Measurements from ENCODE around the gene SHB.

SHB gene

GRCh38 chr9:37987467-37987981, 81.5 kb downstream of the SHB start:
- Mint-ChIP-seq H3K9me3 (no peaks in the 10 kb centered on the region), H3K27me3 (no peaks in the 10 kb centered on the region), H3K27ac (no peak overlapping the region), H3K4me3 (no peak overlapping the region), H3K4me1 (peaks cover 12% of the 10 kb centered on the region)
- ATAC-seq: no peak
- no peak for DNase-seq

- DNase-seq (no peak), ATAC-seq (peak; percentile 35)
- H3K9me3 Mint-ChIP-seq: no peaks in the 10 kb centered on the region
- no peaks in the 10 kb centered on the region for H3K27me3 Mint-ChIP-seq
- H3K4me3 Mint-ChIP-seq: no peak overlapping the region
- H3K27ac Mint-ChIP-seq: no peak overlapping the region
- H3K4me1 Mint-ChIP-seq: peaks cover 12% of the 10 kb centered on the region
Measured at GRCh38 chr9:37986771-37987258, 82.2 kb downstream of the SHB start.

GRCh38 chr9:37986001-37986400, 83.0 kb downstream of the SHB start:
- H3K4me3 Mint-ChIP-seq: no peak overlapping the region
- H3K27ac Mint-ChIP-seq: peak overlapping the region in 1 of 2 donors; percentile 68
- no peak for ATAC-seq
- peaks cover 12% of the 10 kb centered on the region for H3K4me1 Mint-ChIP-seq
- no peaks in the 10 kb centered on the region for H3K9me3 Mint-ChIP-seq
- H3K27me3 Mint-ChIP-seq: no peaks in the 10 kb centered on the region
- no peak for DNase-seq

- no peaks in the 10 kb centered on the region for H3K27me3 Mint-ChIP-seq
- peak overlapping the region; percentile 49 to 64 for H3K27ac Mint-ChIP-seq
- peaks cover 12% of the 10 kb centered on the region for H3K4me1 Mint-ChIP-seq
- H3K4me3 Mint-ChIP-seq: peak overlapping the region in 1 of 2 donors; percentile 30
- DNase-seq (no peak), ATAC-seq (no peak)
- H3K9me3 Mint-ChIP-seq: no peaks in the 10 kb centered on the region
Measured at GRCh38 chr9:37984672-37985611, 84.1 kb downstream of the SHB start.

GRCh38 chr9:37984278-37984671, 84.8 kb downstream of the SHB start:
- Mint-ChIP-seq H3K27ac (no peak overlapping the region), H3K9me3 (no peaks in the 10 kb centered on the region), H3K4me1 (peaks cover 12% of the 10 kb centered on the region), H3K4me3 (no peak overlapping the region), H3K27me3 (no peaks in the 10 kb centered on the region)
- ATAC-seq (no peak), DNase-seq (no peak)

GRCh38 chr9:37983381-37984067, 85.5 kb downstream of the SHB start:
- ATAC-seq: no peak
- Mint-ChIP-seq H3K4me1 (peaks cover 12% of the 10 kb centered on the region), H3K27me3 (no peaks in the 10 kb centered on the region), H3K4me3 (no peak overlapping the region), H3K27ac (no peak overlapping the region), H3K9me3 (no peaks in the 10 kb centered on the region)
- no peak for DNase-seq

GRCh38 chr9:37979844-37980243, 89.2 kb downstream of the SHB start:
- ATAC-seq (no peak), DNase-seq (no peak)
- Mint-ChIP-seq H3K9me3 (no peaks in the 10 kb centered on the region), H3K4me3 (no peak overlapping the region), H3K27ac (no peak overlapping the region), H3K27me3 (peaks cover 6% of the 10 kb centered on the region), H3K4me1 (peaks cover 6% of the 10 kb centered on the region)

GRCh38 chr9:37978983-37979382, 90.0 kb downstream of the SHB start:
- Mint-ChIP-seq H3K4me3 (no peak overlapping the region), H3K9me3 (no peaks in the 10 kb centered on the region), H3K27ac (no peak overlapping the region), H3K4me1 (no peaks in the 10 kb centered on the region), H3K27me3 (peaks cover 6% of the 10 kb centered on the region)
- DNase-seq: no peak
- no peak for ATAC-seq

GRCh38 chr9:37978481-37978864, 90.6 kb downstream of the SHB start:
- DNase-seq (no peak), ATAC-seq (no peak)
- peaks cover 6% of the 10 kb centered on the region for H3K27me3 Mint-ChIP-seq
- H3K4me3 Mint-ChIP-seq: no peak overlapping the region
- H3K9me3 Mint-ChIP-seq: no peaks in the 10 kb centered on the region
- no peak overlapping the region for H3K27ac Mint-ChIP-seq
- H3K4me1 Mint-ChIP-seq: no peaks in the 10 kb centered on the region

- H3K4me3 Mint-ChIP-seq: no peak overlapping the region
- ATAC-seq: no peak
- H3K4me1 Mint-ChIP-seq: no peaks in the 10 kb centered on the region
- DNase-seq: no peak
- H3K27ac Mint-ChIP-seq: no peak overlapping the region
- H3K27me3 Mint-ChIP-seq: peaks cover 6% of the 10 kb centered on the region
- no peaks in the 10 kb centered on the region for H3K9me3 Mint-ChIP-seq
Measured at GRCh38 chr9:37977851-37978480, 91.1 kb downstream of the SHB start.

- DNase-seq: no peak
Measured at GRCh38 chr9:37976714-37977477, 92.1 kb downstream of the SHB start.

GRCh38 chr9:37975639-37976038, 93.4 kb downstream of the SHB start:
- H3K27ac Mint-ChIP-seq: peak overlapping the region in 1 of 2 donors; percentile 84

More at GRCh38 chr9:37976714-37977477, 92.1 kb downstream of the SHB start:
- Mint-ChIP-seq H3K9me3 (no peaks in the 10 kb centered on the region), H3K4me3 (no peak overlapping the region), H3K4me1 (no peaks in the 10 kb centered on the region), H3K27ac (peak overlapping the region in 1 of 2 donors; percentile 82), H3K27me3 (peaks cover 6% of the 10 kb centered on the region)
- no peak for ATAC-seq

GRCh38 chr9:37974506-37975173, 94.4 kb downstream of the SHB start:
- Mint-ChIP-seq H3K9me3 (no peaks in the 10 kb centered on the region), H3K4me1 (no peaks in the 10 kb centered on the region), H3K27ac (no peak overlapping the region), H3K27me3 (peaks cover 6% of the 10 kb centered on the region), H3K4me3 (no peak overlapping the region)
- no peak for ATAC-seq
- DNase-seq: no peak

More at GRCh38 chr9:37975639-37976038, 93.4 kb downstream of the SHB start:
- Mint-ChIP-seq H3K4me3 (no peak overlapping the region), H3K4me1 (no peaks in the 10 kb centered on the region), H3K27me3 (peaks cover 6% of the 10 kb centered on the region), H3K9me3 (no peaks in the 10 kb centered on the region)
- ATAC-seq (no peak), DNase-seq (no peak)

GRCh38 chr9:37972351-37972848, 96.6 kb downstream of the SHB start:
- Mint-ChIP-seq H3K27ac (peak overlapping the region in 1 of 2 donors; percentile 28), H3K9me3 (no peaks in the 10 kb centered on the region), H3K4me3 (no peak overlapping the region), H3K4me1 (peaks cover 3% of the 10 kb centered on the region), H3K27me3 (no peaks in the 10 kb centered on the region)
- DNase-seq: no peak
- ATAC-seq: no peak
